NK-92 (cell line): ENCODE measurements around the gene WIPF3.

Experiments used
- DNase-seq: peaks from one replicate; lab custom pipeline; 2025; ENCODE audit not compliant: unreplicated experiment; lab: John Stamatoyannopoulos, UW

The WIPF3 gene

DNA sequence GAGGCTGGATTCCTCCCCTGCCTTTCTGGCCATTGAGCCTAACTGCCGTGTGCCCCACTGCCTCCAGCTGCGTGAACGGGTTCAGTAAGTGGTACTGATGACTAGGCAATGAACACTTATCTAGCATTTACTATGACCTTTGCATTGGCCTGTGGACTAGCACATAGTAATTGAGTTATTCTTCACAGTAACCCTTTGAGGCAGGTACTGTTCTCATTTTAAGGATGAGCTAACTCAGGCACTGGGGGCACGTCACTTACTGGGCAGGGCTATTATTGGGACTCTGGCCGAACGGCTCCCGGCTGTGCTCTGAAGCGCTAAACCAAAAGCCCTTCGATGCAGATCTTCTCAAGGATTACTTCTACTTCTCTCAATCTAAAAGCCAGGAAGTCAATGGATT is 38.3 kb downstream of the WIPF3 start:
- DNase-seq: no peak

DNA sequence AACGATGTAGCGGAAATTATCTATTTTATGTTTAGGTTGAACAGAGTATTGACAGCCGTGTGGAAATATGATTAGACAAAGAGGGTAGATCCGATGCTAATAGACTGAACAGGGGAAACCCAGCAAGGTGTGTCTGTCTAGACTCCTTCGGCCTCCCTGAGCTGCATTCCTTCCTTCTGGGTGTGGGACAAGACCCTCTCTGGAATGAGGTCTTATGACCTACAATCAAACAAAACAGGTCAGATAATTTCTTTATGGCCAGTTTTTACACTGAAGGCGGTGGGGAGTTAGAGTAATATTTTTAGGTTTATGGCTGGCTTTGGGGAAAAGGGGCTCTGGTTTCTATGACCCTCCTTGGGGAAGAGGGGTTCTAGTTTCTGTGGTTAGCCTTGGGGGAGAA is 41.2 kb downstream of the WIPF3 start:
- no peak for DNase-seq

DNA sequence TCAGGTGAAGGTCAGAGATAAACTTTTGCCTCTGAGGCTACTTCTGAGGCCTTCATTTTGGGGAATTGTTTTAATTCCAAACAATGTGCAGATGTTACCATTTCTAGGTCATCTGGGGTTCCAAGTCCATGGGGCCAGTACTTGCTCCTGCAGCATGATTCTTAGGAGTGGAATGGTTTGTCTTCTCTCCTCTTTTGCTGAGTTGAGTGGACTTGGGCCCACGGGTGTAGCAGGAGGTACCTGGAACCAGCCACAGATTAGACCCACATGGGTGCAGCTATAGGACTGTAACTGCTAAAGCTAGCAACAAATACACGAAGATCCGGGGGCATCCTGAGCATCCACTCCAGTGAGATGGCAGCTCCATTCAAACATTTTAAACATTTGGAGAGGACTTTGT is 41.6 kb downstream of the WIPF3 start:
- no peak for DNase-seq

DNA sequence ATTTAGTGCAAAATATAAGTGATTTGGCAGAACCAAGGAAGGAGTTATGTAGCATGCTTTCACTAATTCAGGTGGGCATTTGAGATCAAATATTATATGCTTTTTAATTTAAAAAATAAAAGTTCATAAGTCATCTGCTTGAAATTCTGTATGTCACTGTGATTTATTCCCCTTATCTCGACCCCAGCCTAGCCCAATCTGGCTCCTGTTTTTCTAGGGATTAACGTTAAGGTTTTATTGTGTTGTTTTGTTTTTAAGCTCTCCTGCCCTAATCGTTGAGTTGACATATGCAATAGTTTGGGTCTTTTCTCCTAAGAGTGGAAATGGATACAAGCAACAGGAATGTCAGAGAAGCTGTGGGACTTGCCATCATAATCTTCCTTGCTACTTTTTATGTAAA is 42.6 kb downstream of the WIPF3 start:
- no peak for DNase-seq

DNA sequence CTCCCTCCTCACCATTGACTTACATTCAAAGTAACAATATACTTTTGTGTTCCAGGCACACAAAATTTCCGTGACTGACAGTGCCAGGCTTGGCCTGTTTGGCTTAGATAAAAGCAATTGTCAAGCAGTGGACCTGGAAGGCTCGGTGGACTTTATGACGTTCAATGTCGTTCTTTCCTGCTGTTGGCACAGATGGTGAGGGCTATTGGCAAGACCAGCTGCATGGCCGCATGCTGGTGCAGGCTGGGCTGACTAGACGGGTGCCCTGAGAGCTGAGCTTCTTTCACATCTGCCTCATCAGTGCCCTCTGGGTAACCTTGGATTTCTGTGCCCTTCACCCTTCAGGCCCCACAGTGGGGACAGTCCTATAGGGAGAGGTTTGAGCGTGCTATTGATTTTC is 45.2 kb downstream of the WIPF3 start:
- no peak for DNase-seq

DNA sequence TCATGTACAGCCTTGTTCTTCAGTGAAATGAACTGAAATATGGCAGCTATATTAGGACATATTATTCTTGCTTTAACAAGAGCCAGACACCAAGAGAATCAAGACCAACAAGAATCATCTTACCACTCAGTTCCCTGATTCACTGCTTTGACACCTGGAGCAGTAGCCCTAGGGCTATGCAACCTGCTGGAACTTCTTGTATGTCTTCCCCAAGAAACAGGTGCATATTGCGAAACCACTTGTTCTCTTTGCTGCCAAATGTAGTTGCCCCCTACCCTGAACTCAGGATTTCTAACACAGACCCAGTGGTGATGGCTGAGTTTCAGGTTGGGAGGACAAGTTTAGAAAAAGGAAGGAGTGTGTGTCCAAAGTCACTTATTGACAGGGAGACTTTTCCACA is 46.1 kb downstream of the WIPF3 start:
- no peak for DNase-seq

DNA sequence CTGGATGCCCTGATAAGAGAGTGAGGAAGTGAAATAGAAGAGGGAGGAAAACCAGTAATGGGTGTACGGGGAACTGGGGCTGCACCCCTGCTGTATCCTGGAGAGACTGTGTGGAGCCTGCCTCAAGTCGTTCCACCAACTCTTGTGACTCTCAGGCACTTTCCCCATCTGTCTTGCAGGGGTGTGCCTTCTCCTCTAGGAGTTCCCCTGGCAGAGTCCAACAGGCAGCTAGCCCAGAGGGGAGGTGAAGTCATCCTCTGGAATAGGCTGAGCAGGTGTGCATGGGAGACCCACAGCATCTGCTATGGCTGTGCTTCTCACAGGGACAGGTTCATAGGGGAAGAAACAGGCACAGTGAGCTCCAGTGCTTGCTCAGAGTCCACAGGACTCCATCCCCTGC is 46.8 kb downstream of the WIPF3 start:
- DNase-seq: no peak

DNA sequence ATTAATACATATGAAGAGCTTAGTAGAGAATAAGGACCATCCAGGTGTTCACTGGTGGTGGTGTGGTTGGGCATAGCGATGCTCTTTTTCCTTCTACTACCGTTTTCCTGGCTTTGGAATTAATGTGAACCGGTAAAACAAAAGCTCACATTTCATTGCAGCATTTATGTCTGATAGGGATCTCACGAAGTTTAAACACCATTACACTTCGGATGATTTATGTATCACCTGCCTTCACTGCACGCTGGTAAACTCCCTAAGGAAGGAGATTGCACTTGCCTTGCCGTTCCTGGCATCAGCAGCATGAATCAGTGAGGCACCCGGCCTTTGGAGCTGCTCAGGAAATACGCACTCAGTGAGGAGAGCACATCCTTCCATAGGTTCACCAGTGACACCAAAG is 47.5 kb downstream of the WIPF3 start:
- DNase-seq: no peak

DNA sequence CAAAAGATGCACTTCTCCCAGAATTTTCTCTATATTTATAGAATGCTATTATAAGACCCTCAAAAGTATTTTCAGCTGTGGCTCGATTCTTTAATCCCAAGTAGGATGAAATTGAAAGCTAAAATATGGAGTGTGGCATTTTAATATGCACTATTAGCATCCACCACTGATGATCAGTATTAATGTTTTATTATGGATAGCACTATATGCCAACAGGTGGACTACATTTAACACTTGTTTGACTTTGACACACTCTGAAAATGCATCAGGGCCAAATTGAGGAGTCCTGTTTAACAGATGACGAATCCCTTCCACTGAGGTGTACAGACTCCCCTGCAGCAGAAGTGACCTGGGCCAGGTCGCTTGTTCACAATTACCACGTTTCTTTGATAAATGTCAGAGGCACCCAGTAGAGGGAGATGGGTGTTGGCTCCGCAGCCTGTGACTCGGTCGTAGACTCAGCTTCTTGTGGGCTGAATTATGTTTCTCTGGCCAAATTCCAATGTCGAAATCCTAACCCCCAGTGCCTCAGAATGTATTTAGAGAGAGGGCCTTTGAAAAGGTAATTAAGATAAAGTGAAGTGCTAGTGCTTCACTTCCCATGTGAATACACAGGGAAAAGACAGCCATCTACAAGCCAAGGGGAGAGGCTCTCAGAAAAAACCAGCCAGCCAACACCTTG is 48.1 kb downstream of the WIPF3 start:
- no peak for DNase-seq

DNA sequence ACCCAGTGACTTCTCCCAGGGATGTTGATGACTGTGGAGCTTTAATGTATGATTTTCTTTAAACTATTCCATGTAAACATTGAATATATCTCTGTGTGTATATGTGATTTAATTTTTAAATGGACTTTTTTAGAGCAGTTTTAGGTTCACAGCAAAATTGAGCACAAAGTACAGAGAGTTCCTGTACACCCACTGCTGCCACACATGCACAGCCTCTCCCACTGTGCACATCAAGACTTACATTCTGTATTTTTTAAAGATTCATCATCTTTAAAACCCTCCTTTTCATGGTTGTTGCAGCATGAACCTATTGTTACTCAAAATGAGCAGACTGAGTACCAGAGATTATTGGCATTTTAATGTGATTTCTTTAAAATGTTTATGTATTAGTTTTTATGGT is 51.3 kb downstream of the WIPF3 start:
- DNase-seq: no peak

DNA sequence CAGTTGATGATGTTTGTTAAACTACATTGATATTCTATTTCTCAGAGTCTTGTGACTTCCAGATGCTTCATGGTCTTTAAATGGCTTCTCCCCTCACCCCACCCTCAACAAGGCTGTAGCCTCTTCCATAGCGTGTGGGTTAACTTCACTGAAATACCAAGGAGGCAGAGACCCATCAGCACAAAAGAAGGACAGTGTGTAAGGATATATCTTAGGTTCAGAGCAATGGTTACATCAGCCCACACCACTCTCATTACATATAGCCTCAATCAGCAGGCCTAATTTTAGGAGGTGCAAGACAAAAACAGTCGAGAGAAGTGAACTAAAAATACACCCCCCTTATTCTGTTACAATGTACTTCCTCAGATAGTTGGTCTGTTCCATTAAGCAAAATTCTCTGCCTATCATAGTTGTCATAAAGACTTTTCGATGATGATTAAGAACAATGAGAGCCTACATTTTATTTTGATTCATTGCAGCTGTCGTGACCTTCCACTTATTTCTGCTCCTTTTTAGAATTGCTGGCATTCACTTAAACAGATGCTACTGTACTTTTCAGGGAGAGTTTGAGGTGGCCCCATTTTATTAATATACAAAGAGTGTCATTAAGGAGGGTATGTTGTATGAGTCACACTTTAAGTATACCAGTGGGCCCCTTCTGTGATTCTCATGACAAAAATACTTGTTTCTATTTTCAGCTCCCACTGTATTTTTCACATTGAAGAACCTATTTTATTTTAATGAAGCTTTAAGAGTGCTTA is 52.1 kb downstream of the WIPF3 start:
- no peak for DNase-seq

DNA sequence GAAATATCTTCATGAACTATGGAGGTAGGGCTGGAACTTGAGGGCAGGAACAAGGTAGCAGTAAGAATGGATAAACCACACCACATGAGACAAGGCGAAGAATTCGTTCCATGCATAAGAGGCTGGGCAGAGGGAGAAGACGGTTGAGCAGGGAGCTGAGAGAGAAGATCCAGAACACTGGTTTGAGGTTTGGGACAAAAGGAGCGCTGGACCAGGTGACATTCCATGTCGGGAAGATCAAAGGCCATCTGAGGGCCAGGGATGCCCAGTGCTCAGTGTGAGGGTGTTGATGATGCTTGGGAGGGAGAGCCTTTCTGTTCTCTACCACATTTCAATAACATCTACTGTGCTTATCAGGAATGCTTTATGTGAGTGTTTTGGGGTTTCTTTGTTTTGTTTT is 52.8 kb downstream of the WIPF3 start:
- DNase-seq: no peak

DNA sequence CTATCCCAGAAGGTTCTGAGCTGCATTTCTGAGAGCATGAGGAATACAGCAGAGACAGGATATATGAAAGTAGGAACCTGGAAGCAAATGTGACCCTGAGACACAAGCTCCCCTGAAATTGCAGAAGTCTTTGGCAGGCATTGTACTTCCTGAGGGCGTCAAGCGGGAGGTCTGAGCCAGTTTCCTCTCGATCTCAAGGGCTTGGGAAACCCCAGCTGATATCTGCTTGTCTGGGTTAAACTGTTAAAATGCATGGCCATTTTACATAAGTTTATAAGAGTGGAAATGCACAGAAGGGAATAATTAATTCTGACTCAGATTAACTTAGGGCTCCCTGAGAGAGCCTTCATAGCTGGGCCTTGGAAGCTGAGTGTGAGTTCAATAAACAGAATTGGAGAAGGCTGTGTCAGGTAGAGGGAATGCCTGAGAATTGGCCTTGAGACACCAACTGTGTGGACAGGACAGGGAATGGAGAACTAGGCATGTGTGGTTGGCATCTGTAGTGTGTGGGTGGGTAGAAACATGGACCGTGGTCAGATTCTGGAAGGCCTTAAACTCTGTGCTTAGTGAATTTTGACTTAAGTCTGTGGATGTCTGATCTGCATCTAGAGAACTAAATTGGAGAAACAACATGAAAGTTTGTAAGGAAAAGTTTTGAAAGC is 53.3 kb downstream of the WIPF3 start:
- no peak for DNase-seq

DNA sequence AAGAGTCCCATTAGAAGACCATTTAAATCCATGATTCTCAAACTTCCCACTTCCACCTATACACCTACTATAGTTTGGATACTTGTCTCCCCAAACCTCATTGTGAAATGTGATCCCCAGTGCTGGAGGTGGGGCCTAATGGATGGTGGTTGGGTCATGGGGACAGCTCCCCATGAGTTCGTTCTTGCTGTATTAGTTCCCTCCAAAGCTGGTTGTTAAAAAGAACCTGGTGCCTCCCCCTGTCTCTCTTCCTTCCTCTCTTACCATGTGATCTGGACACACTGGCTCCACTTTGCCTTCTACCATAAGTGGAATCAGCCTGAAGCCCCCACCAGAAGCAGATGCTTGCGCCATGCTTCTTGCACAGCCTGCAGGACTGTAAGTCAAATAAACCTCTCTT is 53.9 kb downstream of the WIPF3 start:
- DNase-seq: no peak

DNA sequence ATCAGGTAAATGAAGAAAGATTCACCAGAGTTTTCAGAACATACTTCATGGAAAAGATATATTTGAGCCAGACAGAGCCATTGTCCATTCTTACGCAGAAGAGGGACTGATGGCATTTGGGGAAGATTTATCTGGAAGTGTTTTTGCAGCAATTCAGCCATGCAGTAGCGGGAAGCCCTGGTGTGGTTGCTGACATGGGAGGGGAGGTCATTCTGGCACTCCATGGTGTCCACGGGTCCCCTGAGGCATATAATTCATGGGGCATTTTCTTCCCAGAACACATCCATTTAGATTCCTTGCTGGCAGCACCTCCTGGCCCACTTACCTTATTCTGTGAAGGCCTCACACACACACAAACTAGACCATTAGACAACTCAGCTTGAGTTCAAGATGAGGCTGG is 55.6 kb downstream of the WIPF3 start:
- DNase-seq: no peak

DNA sequence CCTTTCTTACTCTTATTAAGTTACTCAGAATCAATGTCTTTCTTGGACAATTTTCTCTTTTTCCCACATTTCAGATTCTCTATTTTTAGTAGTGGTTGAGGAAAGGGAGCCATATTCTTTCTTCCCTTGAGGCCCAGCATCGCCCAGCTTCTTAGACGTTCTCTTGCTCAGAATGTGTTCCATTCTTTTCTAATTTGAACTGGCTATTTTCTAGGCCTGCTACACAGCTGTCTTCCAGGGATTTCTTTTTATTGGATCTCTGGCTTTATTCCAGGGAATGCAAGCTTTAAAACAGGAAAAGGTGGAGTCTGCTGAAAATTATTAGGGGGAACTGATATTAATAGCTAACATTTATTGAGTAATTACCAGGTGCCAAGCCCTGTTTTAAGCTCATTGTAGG is 58.3 kb downstream of the WIPF3 start:
- DNase-seq: no peak

DNA sequence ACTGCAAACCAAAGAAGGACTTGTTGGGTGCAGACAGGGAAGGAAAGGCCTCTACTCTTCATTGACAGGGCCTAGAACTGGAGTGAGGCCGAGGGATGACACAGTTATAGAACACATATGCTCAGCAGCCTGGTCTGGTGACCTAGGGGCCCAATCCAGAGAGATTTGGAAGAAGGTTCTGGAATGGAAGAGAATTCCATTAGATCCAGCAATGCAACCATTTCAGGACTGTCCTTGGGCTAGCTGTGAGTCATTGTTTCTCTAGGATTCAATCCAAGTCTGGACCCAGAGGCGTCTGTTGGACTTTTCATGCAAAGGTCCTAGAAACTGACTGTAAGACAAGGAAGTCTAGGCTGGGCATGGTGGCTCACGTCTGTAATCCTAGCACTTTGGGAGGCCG is 59.2 kb downstream of the WIPF3 start:
- no peak for DNase-seq

DNA sequence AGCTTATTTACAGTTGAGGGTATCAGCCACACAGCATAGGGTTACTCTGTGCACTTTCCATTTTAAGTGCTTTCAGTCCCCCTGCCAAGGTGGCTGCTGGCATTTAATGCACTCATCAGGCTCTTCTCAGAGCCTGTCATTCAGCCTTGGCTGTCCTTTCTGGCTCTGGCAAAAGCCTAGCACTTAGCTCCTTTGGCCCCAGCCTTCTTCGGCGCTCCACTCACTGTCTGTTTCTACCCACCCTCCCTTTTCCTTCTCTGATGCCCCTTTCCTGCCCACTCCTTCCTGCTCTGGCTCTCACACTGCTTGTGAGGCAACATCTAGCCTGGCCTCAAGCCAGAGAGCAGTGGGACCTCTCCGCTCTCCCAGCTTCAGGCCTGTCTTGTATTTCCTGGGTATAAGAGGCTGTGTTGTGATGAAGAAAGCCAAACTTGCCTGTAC is 60.2 kb downstream of the WIPF3 start:
- no peak for DNase-seq

DNA sequence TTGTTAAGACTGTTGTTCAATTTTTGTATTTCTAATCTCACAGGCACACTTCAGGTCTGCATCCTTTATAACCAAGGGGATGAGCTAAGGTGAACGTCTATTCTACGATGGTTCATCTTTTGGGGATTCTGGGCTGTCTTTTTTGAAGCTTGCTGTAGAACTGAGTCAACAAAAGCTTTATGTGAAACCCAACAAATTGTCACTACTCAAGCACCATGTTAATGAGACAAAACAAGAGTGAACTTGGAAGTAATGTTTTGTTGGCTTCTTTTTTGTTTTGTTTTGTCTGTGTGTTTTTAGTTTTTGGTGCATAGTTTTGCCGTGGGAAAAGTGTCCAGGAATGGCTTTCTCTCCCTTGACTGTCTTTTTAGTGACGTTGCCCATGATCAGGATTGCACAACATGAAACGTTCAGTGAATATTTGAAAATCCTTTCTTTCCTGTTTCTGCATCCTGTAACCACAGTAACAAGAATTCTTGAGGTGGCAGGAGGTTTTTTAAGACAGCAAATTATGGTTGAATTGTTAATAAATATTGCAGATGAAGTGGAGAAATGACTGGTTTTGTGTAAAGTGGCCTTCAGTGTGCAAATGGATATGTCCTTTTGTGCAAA is 65.6 kb downstream of the WIPF3 start:
- DNase-seq: no peak

DNA sequence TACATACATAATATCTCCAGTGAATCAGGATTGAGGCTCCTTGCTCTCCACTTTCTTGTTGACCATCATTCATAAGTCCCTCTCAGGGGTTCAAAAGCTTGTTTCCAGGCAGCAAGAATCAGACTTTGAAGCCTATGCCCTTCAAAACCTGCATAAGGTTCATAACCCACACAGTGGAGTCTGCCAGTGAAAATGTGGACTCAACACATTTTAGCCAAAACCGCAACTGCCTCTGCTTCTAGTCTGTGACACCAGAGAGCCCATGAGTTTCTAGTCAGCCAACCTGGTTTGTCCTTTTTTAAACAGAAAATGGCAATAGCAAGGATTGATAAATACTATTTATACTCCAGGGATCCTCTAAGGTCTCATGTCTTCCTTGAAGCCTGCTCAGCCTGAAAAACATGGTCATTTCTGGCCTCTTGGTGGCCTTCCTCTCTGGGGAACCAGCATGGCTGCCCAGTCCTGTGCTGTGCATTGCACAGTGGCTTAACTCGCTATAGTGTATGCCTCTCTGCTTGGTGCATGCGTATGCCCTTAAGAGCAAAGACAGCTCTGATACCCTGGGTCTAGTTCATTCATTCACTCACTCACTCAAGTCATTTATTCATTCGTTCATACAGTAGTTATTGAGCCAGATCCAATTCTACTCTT is 67.5 kb downstream of the WIPF3 start:
- no peak for DNase-seq

DNA sequence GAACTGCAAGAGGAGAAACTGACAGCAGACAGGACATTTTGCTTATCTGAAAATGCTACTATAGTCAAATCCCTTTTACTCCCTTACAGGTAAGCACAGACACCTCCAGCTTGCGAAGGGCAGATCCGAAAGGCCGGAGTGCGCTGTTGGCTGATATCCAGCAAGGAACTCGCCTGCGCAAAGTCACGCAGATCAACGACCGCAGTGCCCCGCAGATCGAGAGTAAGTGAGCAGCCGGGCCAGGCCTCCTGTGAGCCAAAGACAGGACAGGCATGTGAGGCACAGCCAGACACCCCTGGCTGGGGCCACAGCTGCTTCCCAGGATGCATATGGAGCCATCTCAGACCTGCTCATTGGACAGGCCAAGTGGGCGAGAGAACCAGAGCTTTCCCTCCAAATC is 69.4 kb downstream of the WIPF3 start:
- no peak for DNase-seq
